Measurements from ENCODE around the gene MIEF1. TPM values are rescaled to one million over a fixed set of nuclear protein-coding genes. Genes with fewer than 3 reads are reported as not detected.
"Not testable (repeated sequence)": the region's sequence is repeated elsewhere in the genome, so short reads cannot be mapped to it uniquely, and the experiment has no call there.

MIEF1 gene
- total and polyA plus RNA-seq, 8 donors, result 16.1 to 28.5 (median 25.4) TPM

DNA sequence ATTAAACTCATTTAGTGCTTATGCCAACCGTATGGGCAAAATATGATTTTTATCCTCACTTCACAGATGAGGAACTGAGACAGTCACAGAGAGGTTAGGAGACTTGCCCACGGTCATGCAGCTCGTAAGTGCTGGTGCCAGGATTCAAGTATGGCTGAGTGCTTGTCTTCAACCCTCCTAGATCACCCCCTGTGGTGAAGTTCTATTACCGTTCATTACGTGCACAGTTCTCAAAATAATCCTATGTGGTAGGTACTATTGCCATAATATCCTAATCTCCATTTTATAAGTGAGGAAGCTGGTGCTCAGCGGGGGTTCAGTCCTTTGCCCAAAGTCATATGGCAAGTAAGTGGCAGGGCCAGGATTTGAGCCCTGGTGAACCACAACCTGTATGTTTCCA, 1.5 kb downstream of the MIEF1 start:
- ATAC-seq, result no peak
- Histone ChIP-seq H3K27ac (no peak overlapping the region), H3K4me1 (peaks cover 20 to 35% of the 10 kb centered on the region in 2 donors), H3K27me3 (no peaks in the 10 kb centered on the region), H3K4me3 (peak overlapping the region in 1 of 2 donors; percentile 99), H3K9me3 (no peaks in the 10 kb centered on the region), H3K36me3 (peaks cover 4 to 47% of the 10 kb centered on the region in 2 donors)
- no peak for DNase-seq
- TF ChIP-seq, protein P1, sequence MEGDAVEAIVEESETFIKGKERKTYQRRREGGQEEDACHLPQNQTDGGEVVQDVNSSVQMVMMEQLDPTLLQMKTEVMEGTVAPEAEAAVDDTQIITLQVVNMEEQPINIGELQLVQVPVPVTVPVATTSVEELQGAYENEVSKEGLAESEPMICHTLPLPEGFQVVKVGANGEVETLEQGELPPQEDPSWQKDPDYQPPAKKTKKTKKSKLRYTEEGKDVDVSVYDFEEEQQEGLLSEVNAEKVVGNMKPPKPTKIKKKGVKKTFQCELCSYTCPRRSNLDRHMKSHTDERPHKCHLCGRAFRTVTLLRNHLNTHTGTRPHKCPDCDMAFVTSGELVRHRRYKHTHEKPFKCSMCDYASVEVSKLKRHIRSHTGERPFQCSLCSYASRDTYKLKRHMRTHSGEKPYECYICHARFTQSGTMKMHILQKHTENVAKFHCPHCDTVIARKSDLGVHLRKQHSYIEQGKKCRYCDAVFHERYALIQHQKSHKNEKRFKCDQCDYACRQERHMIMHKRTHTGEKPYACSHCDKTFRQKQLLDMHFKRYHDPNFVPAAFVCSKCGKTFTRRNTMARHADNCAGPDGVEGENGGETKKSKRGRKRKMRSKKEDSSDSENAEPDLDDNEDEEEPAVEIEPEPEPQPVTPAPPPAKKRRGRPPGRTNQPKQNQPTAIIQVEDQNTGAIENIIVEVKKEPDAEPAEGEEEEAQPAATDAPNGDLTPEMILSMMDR (IDR thresholded peaks at IDR 0.05), result no peak
- intact Hi-C loops (cut with DNase I), result no loop called here

DNA sequence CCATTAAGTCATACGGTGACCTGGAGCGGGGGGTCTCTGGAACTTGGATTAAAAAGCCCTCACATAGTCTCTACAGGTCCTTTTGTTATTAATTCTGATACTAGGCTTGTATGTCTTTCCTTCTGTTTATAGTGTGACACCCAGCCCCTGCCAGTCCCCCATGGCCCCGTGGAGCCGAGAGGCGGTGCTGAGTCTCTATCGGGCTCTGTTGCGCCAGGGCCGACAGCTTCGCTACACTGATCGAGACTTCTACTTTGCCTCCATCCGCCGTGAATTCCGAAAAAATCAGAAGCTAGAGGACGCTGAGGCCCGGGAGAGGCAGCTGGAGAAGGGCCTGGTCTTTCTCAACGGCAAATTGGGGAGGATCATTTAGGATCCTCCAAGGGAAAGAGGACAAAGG, 2.0 kb downstream of the MIEF1 start:
- no peak overlapping the region for H3K27ac ChIP-seq
- intact Hi-C loops (cut with DNase I), result no loop called here
- DNase-seq, result no peak
- no peak overlapping the region for H3K4me3 ChIP-seq
- H3K27me3 ChIP-seq, result no peaks in the 10 kb centered on the region
- ATAC-seq, result no peak
- TF ChIP-seq, protein P1 (IDR thresholded peaks at IDR 0.05), result no peak
- H3K4me1 ChIP-seq, result peaks cover 20 to 35% of the 10 kb centered on the region in 2 donors
- peaks cover 4 to 52% of the 10 kb centered on the region in 2 donors for H3K36me3 ChIP-seq
- no peaks in the 10 kb centered on the region for H3K9me3 ChIP-seq

DNA sequence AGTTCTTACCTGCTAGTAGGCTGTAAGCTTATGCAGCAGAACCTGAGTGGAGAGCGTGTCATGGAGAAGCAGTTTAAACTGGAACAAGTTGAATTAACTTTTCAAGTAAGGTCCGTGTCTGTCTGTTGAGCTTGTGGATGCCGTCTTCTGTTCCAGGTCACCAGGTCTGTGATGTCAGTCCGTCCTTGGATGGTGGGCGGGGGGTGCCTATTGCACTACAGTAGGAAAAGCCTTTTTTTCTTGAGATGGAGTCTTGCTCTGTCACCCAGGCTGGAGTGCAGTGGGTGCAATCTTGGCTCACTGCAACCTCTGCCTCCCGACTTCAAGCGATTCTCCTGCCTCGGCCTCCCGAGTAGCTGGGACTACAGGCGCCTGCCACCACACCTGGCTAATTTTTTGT, 4.9 kb downstream of the MIEF1 start:
- Histone ChIP-seq H3K36me3 (peaks cover 4 to 81% of the 10 kb centered on the region in 2 donors), H3K4me1 (peaks cover 8 to 25% of the 10 kb centered on the region in 2 donors)
- H3K27me3 ChIP-seq; intact Hi-C loops (cut with DNase I); ATAC-seq; H3K4me3 ChIP-seq; H3K9me3 ChIP-seq; H3K27ac ChIP-seq: not testable (repeated sequence)
- DNase-seq, result peak in 1 of 4 donors; percentile 31

DNA sequence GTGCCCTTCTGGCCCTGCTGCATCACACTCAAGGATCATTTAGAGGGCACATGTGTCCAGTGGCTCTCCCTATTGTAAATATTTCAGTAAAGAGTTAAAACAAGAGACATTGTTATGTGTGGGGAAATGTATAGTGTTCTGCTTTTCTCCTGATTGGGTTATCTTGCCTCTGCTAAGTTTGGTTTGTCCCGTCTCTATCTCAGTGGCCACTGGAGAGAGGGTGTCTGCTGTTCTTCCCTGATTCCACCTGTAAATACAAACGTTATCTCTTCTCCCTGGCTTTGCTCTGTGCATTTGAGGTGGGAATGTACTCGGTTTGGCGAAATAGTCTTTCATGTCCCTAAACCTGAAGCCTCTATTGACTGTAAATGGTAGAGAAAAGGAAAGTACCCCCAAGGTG, 6.3 kb downstream of the MIEF1 start:
- TF ChIP-seq, protein P1 (IDR thresholded peaks at IDR 0.05), result no peak
- Histone ChIP-seq H3K9me3 (no peaks in the 10 kb centered on the region), H3K36me3 (peaks cover 4 to 95% of the 10 kb centered on the region in 2 donors), H3K4me1 (peaks cover 3 to 17% of the 10 kb centered on the region in 2 donors), H3K27me3 (no peaks in the 10 kb centered on the region), H3K4me3 (no peak overlapping the region), H3K27ac (no peak overlapping the region)
- DNase-seq (no peak), ATAC-seq (no peak)
- intact Hi-C loops (cut with DNase I), result no loop called here

DNA sequence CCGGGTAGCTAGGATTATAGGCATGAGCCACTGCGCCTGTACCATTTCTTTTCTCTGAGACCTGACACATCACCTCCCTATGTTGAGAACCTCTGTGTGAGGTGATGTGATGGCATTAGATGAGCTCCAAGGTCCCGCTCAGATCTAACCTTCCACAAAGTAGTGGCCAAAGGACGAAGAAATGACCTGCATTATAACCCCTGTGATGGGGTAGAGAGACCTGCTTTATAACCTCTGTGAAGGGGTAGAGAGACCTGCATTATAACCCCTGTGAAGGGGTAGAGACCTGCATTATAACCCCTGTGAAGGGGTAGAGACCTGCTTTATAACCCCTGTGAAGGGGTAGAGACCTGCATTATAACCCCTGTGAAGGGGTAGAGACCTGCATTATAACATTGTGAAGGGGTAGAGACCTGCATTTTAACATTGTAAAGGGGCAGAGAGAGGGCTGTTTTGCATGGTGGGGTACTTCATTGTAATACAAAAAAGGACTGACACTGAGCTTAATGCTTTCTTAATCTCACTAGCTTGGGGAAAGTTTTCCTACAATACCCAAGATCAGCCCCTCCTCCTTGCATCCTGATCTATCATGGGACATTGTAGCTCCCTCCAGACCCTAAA, 8.5 kb downstream of the MIEF1 start:
- DNase-seq (no peak), ATAC-seq (no peak)
- no peaks in the 10 kb centered on the region for H3K27me3 ChIP-seq
- H3K4me3 ChIP-seq, result no peak overlapping the region
- TF ChIP-seq, protein P1 (IDR thresholded peaks at IDR 0.05), result no peak
- H3K9me3 ChIP-seq, result no peaks in the 10 kb centered on the region
- intact Hi-C loops (cut with DNase I), result no loop called here
- peaks cover 0 to 10% of the 10 kb centered on the region in 2 donors for H3K4me1 ChIP-seq
- H3K27ac ChIP-seq, result no peak overlapping the region
- H3K36me3 ChIP-seq, result peaks cover 0 to 100% of the 10 kb centered on the region in 2 donors

DNA sequence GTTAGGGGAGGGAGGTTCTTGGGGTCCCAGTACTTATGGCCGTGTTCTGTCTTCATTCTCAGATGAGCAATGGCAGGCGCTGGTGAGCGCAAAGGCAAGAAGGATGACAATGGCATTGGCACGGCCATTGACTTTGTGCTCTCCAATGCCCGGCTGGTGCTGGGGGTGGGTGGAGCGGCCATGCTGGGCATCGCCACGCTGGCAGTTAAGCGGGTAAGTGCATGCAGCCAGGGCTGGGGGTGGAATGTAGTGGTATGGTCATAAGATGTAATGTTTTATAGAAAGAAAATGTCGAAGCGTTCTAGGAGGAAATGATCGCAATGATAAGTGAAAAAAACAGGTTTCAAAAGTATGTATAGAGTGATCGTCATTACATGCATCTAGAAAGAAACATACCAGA, 9.1 kb downstream of the MIEF1 start:
- intact Hi-C loops (cut with DNase I), result no loop called here
- H3K9me3 ChIP-seq, result no peaks in the 10 kb centered on the region
- TF ChIP-seq, protein P1 (IDR thresholded peaks at IDR 0.05), result no peak
- no peak overlapping the region for H3K4me3 ChIP-seq
- peak in 1 of 4 donors; percentile 34 for DNase-seq
- peaks cover 0 to 100% of the 10 kb centered on the region in 2 donors for H3K36me3 ChIP-seq
- ATAC-seq, result no peak
- H3K27me3 ChIP-seq, result no peaks in the 10 kb centered on the region
- no peak overlapping the region for H3K27ac ChIP-seq
- peaks cover 0 to 10% of the 10 kb centered on the region in 2 donors for H3K4me1 ChIP-seq
